HUES6 (cell line): ENCODE data around the gene KLHL29.

Source experiments
- H3K27ac ChIP-seq: 2 replicates; pipeline ENCODE4 v1.7.0; 2013; ENCODE audit warnings: low read depth, mild to moderate bottlenecking, low read length, inconsistent platforms
- H3K27me3 ChIP-seq: 2 replicates; pipeline ENCODE4 v1.6.1; 2013; ENCODE audit warnings: low read length; ENCODE audit not compliant: control insufficient read depth, insufficient read depth
- H3K36me3 ChIP-seq: 2 replicates; pipeline ENCODE4 v1.6.1; 2013; ENCODE audit warnings: low read length; ENCODE audit not compliant: control insufficient read depth, insufficient read depth
- H3K4me1 ChIP-seq: 2 replicates; pipeline ENCODE4 v1.6.1; 2013; ENCODE audit warnings: low read length; ENCODE audit not compliant: control insufficient read depth, insufficient read depth
- H3K4me3 ChIP-seq: 2 replicates; pipeline ENCODE4 v1.5.1; 2013; ENCODE audit warnings: low read depth, low read length
- H3K9ac ChIP-seq: one replicate; pipeline ENCODE4 v1.6.1; 2013; ENCODE audit warnings: mild to moderate bottlenecking, low read length
- H3K9me3 ChIP-seq: 2 replicates; pipeline ENCODE4 v1.6.1; 2013; ENCODE audit warnings: low read depth, low read length; ENCODE audit not compliant: control insufficient read depth, insufficient read depth

The KLHL29 gene

DNA sequence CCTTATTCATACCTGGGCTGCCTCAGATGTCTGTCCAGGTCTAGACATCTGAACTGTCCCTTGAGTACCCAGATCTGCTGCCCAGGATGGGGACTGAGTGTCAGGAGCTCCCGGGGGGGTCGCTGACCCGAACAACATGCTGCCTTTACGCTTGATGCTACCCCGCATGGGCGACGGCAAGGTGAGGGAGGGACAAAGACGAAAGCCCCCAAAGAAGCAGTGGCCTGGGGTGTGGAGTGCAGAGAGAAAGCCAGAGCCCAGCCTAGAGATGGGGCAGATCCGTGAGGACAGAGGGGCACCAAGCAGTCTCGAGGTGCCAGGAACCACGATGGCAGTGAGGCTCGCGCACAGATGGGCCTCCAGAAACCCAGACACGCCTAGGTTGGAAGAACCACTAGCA, 307.3 kb downstream of the KLHL29 start:
- no peaks in the 10 kb centered on the region for H3K9me3 ChIP-seq
- H3K36me3 ChIP-seq, result peaks cover 3% of the 10 kb centered on the region
- no peak overlapping the region for H3K27ac ChIP-seq
- H3K27me3 ChIP-seq, result no peaks in the 10 kb centered on the region
- H3K4me1 ChIP-seq, result peaks cover 6% of the 10 kb centered on the region; the same call in 1 of the 2 replicates
- no peak overlapping the region for H3K4me3 ChIP-seq
- H3K9ac ChIP-seq, result no peak overlapping the region

DNA sequence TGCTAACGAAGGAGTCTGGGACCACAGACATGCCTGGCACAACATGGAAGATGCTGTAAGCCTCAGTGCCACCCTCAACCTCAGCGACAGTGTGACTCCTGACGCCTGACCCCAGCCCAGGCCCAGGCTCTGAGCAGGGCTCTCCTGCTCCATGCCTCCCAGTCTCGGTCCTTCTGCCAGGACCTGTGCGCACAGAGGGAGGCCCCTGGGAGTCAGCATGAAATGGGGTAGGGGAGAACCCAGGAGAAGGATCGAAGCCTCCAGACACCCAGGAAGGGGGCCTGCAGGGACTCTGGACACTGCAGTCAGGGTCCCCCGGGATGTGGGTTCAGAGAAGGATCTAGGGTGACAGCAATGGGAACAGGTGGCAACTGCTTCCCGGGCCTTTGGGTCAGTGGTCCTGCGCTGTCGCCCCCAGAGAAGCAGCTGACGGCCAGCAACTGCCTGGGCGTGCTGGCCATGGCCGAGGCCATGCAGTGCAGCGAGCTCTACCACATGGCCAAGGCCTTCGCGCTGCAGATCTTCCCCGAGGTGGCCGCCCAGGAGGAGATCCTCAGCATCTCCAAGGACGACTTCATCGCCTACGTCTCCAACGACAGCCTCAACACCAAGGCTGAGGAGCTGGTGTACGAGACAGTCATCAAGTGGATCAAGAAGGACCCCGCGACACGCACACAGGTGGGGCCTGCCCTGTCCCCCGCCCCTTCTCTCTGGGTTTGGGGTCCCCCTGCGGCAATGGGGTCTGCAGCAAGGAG, 308.0 kb downstream of the KLHL29 start:
- Histone ChIP-seq H3K4me3 (no peak overlapping the region), H3K27me3 (no peaks in the 10 kb centered on the region), H3K4me1 (peaks cover 6% of the 10 kb centered on the region; the same call in 1 of the 2 replicates), H3K27ac (no peak overlapping the region), H3K9me3 (no peaks in the 10 kb centered on the region), H3K36me3 (peaks cover 3% of the 10 kb centered on the region), H3K9ac (no peak overlapping the region)

GRCh38 chr2:23693606-23693951, 308.6 kb downstream of the KLHL29 start:
- peaks cover 3% of the 10 kb centered on the region for H3K36me3 ChIP-seq
- H3K27ac ChIP-seq, result no peak overlapping the region
- H3K9me3 ChIP-seq, result no peaks in the 10 kb centered on the region

DNA sequence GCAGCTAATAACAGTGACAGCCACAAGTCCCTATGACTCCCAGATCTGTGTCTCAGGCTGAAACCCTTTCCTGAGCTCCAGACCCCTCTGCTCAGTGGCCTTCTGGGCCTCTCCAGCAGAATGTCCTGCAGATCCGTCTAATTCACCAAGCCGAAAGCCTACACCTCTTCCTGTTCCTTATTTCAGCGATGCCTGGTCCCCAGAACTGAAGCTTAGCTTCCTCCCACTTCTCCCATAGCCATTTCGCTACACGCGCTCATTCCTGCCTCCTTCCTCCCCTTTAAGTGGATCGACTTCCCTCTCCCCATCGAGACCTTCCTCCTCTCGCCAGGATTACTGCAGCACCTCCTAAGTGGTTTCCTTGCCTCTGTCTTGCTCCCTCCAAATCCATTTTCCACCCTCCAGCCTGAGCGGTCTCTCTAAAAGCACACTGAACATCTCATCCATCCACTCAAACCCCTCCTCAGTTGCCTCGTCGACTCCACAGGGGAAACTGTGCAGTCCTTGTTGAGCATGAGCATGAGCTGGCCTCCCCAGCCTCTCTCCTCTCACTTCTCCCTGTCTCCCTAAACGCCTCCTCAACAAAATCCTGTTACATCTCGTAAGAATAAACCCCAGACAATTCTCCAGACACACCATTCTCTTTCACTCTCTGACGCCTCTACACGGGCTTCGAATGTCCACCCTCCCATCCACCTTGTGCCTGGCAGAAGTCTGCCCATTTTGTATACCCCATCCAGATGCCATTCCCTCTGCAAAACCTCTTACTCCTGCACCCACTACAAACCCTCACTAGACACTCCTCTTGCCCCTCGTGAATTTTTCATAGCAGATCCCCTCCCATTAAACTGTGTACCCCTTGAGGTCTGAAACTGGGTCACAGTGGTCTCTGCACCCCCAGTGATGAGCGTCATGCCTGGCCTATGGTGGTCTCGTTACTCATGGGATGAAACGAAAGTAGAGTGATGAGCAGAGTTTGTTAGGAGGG, 309.4 kb downstream of the KLHL29 start:
- peaks cover 12% of the 10 kb centered on the region for H3K4me1 ChIP-seq
- H3K27me3 ChIP-seq, result no peaks in the 10 kb centered on the region
- H3K9ac ChIP-seq, result no peak overlapping the region
- peaks cover 3% of the 10 kb centered on the region for H3K36me3 ChIP-seq
- no peaks in the 10 kb centered on the region for H3K9me3 ChIP-seq
- no peak overlapping the region for H3K27ac ChIP-seq
- H3K4me3 ChIP-seq, result no peak overlapping the region

More at GRCh38 chr2:23693606-23693951, 308.6 kb downstream of the KLHL29 start:
- Histone ChIP-seq H3K9ac (no peak overlapping the region), H3K4me1 (peaks cover 7% of the 10 kb centered on the region), H3K4me3 (no peak overlapping the region), H3K27me3 (no peaks in the 10 kb centered on the region)

GRCh38 chr2:23695214-23695889, 310.4 kb downstream of the KLHL29 start:
- H3K9me3 ChIP-seq, result peaks cover 4% of the 10 kb centered on the region; the same call in 1 of the 2 replicates
- no peak overlapping the region for H3K27ac ChIP-seq
- no peak overlapping the region for H3K4me3 ChIP-seq
- H3K4me1 ChIP-seq, result peaks cover 6% of the 10 kb centered on the region
- no peaks in the 10 kb centered on the region for H3K27me3 ChIP-seq
- no peak overlapping the region for H3K9ac ChIP-seq
- peaks cover 3% of the 10 kb centered on the region for H3K36me3 ChIP-seq

DNA sequence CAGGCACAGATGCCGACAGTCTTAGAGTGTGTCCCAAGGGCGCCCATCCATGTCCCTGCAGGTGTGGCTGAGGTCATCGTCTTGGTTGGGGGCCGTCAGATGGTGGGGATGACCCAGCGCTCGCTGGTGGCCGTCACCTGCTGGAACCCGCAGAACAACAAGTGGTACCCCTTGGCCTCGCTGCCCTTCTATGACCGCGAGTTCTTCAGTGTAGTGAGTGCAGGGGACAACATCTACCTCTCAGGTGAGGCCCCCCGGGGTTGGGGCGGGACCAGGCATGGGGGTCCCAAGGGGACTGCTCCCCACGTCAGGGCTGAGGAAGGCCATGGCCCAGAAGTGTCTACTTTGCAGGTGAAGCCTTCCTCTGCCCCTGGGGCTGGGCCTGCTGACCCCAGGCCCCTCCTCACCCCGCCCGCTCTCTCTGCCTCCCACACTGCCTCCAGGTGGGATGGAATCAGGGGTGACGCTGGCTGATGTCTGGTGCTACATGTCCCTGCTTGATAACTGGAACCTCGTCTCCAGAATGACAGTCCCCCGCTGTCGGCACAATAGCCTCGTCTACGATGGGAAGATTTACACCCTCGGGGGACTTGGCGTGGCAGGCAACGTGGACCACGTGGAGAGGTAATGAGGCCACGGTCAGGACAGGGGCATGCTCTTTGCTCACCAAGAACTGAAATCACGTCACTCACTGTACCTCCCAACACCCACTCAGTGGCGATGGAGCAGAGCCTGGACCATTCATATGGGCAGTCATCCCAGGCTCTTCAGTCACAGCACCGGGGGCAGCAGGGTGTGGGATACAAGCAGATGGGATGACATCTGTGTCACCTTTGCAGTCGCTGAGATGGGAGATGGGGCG, 311.1 kb downstream of the KLHL29 start:
- peaks cover 6% of the 10 kb centered on the region for H3K4me1 ChIP-seq

DNA sequence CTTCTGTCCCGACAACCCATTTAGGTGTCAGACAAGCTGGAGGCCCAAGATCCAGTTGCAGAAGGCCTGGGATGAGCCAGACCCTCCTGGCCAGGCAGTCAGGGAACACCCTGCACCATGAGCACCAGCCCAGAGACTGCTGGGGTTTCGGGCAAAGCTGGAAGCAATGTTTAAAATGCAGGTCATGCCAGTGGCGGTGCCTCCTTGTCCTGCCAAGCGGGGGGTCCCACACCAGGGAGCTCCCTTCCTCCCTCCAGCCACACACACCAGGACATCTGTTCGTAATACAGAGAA, 311.7 kb downstream of the KLHL29 start:
- H3K36me3 ChIP-seq, result peaks cover 3% of the 10 kb centered on the region
- H3K9ac ChIP-seq, result no peak overlapping the region
- H3K9me3 ChIP-seq, result peaks cover 4% of the 10 kb centered on the region; the same call in 1 of the 2 replicates
- no peak overlapping the region for H3K4me3 ChIP-seq
- H3K27me3 ChIP-seq, result no peaks in the 10 kb centered on the region
- H3K4me1 ChIP-seq, result peaks cover 6% of the 10 kb centered on the region
- no peak overlapping the region for H3K27ac ChIP-seq

More for the DNA sequence above, 311.1 kb downstream of the KLHL29 start:
- Histone ChIP-seq H3K9ac (no peak overlapping the region), H3K36me3 (peaks cover 3% of the 10 kb centered on the region), H3K4me3 (no peak overlapping the region), H3K27ac (no peak overlapping the region), H3K9me3 (peaks cover 4% of the 10 kb centered on the region; the same call in 1 of the 2 replicates), H3K27me3 (no peaks in the 10 kb centered on the region)

DNA sequence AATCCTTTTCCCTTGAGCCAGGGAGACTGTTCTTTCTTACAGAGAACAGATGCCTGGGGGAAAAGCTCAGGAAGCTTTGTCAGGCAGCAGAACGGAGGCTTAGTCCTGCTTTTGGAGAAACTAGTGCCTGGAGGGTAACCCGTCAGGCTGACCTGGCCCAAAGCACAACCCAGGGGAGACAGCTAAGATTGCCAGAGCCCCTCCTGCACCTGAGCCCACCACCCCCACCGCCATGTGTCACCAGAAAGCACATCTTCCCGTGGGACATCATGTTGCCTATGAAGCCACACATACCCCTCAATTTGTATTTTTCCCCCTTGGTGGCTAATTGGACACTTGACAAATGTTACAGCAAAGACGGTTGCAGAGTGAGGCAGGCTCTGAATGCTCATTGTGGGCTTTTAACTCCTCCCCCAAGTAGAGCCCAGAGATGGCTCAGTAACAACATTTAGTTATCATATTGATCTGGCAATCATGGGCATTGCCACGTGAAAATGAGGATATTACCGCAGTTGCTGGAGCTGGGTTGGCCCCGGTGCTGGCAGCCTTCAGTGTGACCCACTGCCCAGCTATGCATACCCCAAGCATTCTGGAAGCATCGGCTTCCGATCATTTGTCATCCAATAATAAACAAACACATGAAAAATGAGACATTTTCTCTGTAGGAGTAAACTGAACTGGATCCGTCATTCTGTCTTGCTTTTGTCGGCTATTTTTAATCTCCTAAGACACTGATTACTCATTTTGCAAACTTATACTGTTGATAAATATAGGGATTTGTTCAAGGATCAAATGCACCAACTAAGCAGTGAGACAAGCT, 312.5 kb downstream of the KLHL29 start:
- Histone ChIP-seq H3K27ac (no peak overlapping the region), H3K4me1 (peaks cover 6% of the 10 kb centered on the region), H3K27me3 (no peaks in the 10 kb centered on the region)

DNA sequence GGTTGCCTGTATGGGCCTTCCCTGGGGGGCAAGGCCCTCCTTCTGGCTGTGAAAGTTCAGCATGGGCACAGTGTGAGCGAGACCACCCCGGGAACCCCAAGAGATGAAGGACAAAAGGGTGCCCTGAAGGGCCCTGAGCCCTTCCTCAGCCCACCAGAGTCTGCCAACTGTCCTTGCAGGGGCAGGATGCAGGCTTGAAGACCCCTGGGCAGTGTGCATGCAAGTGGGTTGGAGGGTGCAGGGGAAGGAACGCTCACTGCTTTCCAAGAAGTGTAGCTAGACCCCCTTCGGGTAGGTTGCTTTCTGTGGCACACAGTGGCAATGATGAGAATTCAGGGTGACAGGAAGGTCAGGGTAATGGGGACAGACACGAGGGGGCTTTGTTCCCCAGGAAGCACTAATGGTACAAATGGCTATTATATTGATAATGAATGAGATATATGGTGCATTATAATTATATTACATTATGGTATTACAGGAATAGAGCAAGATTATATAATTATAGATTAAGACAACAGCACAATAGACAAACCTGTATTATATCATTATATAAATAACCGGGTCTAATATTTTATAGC, 313.2 kb downstream of the KLHL29 start:
- Histone ChIP-seq H3K9ac (no peak overlapping the region), H3K4me3 (no peak overlapping the region), H3K9me3 (peaks cover 4% of the 10 kb centered on the region; the same call in 1 of the 2 replicates), H3K4me1 (peaks cover 6% of the 10 kb centered on the region), H3K27ac (no peak overlapping the region), H3K36me3 (peaks cover 3% of the 10 kb centered on the region), H3K27me3 (no peaks in the 10 kb centered on the region)

More for the DNA sequence above, 312.5 kb downstream of the KLHL29 start:
- Histone ChIP-seq H3K9me3 (peaks cover 4% of the 10 kb centered on the region; the same call in 1 of the 2 replicates), H3K4me3 (no peak overlapping the region), H3K9ac (no peak overlapping the region), H3K36me3 (peaks cover 3% of the 10 kb centered on the region)
